ENCODE measurements around the gene NFATC3.

Gene NFATC3

DNA sequence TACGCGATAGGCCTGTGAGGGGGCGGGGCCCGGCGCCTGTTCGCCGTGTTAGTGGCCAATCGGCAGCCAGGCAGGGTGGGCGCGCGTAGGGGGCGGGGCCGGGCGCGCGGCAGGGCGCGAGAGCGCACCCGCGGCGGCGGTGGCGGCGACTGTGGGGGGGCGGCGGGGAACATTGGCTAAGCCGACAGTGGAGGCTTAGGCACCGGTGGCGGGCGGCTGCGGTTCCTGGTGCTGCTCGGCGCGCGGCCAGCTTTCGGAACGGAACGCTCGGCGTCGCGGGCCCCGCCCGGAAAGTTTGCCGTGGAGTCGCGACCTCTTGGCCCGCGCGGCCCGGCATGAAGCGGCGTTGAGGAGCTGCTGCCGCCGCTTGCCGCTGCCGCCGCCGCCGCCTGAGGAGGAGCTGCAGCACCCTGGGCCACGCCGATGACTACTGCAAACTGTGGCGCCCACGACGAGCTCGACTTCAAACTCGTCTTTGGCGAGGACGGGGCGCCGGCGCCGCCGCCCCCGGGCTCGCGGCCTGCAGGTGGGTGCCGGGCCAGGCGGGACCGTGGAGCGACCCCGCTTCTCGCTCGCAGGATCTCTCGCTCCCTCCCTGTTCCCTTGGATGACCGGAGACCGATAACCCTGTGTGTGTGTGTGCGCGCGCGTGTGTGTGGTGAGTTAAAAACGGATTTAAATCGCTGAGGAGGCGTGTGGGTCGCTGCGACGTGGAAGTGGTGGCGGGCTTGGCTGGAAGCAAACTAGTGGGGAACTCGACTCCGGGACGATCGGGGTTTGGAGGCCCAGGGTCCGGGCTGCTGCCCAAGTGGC is at the start of gene NFATC3:
TSS of gene NFATC3 (plus strand) at position 112 of the 813 bp plus-strand sequence. CDS start at position 424, 312 bp downstream.
- TF ChIP-seq, protein P1, sequence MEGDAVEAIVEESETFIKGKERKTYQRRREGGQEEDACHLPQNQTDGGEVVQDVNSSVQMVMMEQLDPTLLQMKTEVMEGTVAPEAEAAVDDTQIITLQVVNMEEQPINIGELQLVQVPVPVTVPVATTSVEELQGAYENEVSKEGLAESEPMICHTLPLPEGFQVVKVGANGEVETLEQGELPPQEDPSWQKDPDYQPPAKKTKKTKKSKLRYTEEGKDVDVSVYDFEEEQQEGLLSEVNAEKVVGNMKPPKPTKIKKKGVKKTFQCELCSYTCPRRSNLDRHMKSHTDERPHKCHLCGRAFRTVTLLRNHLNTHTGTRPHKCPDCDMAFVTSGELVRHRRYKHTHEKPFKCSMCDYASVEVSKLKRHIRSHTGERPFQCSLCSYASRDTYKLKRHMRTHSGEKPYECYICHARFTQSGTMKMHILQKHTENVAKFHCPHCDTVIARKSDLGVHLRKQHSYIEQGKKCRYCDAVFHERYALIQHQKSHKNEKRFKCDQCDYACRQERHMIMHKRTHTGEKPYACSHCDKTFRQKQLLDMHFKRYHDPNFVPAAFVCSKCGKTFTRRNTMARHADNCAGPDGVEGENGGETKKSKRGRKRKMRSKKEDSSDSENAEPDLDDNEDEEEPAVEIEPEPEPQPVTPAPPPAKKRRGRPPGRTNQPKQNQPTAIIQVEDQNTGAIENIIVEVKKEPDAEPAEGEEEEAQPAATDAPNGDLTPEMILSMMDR (IDR thresholded peaks at IDR 0.05; ENCODE audit: low read length, missing control alignments) = no peak
- peak; percentile 97 for DNase-seq (ENCODE audit: low read depth)
- H3K4me3 ChIP-seq (replicated peaks; ENCODE audit: low read depth, low read length) = peak within 1 kb of the TSS; percentile 85

DNA sequence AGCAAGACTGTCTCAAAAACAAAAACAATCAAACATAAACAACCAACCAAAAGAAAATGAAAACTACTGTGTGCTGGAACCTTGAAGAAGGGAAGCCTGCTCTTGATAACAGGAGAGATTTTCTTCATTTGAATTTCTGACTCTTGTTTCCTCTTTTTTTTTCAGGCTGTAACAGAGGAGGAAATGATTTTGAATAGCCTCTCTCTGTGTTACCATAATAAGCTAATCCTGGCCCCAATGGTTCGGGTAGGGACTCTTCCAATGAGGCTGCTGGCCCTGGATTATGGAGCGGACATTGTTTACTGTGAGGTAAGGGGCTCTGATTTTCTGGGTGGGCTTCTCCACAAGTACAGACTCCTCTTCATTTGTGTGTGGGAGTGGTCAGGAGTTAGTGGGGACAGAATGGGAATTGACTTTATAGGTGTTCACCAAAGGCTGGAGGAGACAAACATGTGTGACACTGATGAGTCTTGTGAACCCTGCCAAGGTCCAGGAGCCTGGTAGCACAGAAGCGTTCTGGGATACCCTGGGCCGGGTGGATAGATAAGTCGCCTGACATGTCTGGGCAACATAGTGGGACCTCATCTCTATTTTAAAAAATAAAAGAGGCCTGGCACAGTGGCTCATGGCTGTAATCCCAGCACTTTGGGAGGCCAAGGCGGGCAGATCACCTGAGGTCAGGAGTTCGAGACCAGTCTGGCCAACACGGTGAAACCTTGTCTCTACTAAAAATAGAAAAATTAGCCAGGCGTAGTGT is 47.2 kb upstream of the NFATC3 start:
- TF ChIP-seq, protein P1 (IDR thresholded peaks at IDR 0.05; ENCODE audit: low read length, missing control alignments) = no peak
- no peak for DNase-seq (ENCODE audit: low read depth)
- H3K4me3 ChIP-seq (replicated peaks; ENCODE audit: low read depth, low read length) = no peak overlapping the region

DNA sequence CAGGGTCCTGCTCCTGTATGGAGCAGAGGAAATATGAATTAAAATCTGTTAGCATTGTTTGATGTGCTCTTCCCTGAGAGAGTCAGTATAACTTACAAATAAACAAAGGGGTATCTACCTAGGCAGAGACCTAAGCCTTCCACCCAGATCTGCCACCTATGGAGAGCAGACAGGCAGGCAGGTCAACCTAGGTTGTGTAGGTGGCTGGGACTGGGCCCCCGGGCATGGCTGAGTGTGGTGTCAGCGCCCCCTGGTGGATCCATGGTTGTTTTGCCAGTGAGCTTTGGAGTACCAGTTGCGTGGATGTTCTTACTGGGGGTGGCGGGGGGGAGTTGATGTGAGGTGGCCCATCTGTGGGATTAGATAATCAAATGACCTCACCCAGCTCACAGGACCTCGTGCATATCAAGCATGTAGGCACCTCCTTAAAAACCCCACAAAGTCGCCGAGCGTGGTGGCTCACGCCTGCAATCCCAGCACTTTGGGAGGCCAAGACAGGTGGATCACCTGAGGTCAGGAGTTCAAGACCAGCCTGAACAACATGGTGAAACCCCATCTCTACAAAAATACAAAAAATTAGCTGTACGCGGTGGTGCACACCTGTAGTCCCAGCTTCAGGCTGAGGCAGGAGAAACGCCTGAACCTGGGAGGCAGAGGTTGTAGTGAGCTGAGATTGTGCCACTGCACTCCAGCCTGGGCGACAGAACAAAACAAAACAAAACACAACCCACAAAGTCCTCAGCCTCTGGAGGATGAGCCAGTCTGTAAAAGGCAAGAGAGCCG is 44.5 kb upstream of the NFATC3 start:
- TF ChIP-seq, protein P1 (IDR thresholded peaks at IDR 0.05; ENCODE audit: low read length, missing control alignments) = peak; percentile 84
- no peak overlapping the region for H3K4me3 ChIP-seq (replicated peaks; ENCODE audit: low read depth, low read length)
- DNase-seq (ENCODE audit: low read depth) = peak; percentile 67

DNA sequence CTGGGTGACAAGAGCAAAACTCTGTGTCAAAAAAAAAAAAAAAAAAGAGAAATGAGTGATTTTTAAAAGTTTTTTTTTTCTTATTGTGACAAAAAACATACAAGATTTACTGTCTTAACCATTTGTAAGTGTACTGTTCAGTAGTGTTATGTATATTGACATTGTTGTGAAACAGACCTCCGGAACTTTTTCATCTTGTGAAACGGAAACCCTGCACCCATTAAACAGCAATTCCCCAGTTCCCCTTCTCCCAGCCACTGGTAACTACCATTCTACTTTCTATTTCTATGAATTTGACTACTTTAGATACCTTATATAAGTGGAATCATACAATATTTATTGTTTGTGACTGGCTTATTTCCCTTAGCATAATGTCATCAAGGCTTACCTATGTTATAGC is 43.4 kb upstream of the NFATC3 start:
- H3K4me3 ChIP-seq (replicated peaks; ENCODE audit: low read depth, low read length) = no peak overlapping the region

DNA sequence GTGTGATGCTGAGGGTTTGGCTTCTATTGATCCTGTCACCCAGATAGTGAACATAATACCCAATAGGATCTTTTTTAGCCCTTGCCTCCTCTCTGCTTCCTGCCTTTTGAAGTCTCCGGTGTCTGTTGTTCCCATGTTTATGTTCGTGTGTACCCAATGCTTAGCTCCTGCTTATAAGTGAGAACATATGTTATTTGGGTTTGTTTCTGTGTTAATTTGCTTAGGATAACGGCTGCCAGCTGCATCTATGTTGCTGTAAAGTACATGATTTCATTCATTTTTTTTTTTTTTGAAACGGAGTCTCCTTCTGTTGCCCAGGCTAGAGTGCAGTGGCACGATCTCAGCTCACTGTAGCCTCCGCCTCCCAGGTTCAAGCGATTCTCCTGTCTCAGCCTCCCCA is 39.1 kb upstream of the NFATC3 start:
- H3K4me3 ChIP-seq (replicated peaks; ENCODE audit: low read depth, low read length) = no peak overlapping the region
- no peak for DNase-seq (ENCODE audit: low read depth)
- TF ChIP-seq, protein P1 (IDR thresholded peaks at IDR 0.05; ENCODE audit: low read length, missing control alignments) = no peak

More for the DNA sequence above, 43.4 kb upstream of the NFATC3 start:
- DNase-seq (ENCODE audit: low read depth) = no peak
- TF ChIP-seq, protein P1 (IDR thresholded peaks at IDR 0.05; ENCODE audit: low read length, missing control alignments) = no peak

DNA sequence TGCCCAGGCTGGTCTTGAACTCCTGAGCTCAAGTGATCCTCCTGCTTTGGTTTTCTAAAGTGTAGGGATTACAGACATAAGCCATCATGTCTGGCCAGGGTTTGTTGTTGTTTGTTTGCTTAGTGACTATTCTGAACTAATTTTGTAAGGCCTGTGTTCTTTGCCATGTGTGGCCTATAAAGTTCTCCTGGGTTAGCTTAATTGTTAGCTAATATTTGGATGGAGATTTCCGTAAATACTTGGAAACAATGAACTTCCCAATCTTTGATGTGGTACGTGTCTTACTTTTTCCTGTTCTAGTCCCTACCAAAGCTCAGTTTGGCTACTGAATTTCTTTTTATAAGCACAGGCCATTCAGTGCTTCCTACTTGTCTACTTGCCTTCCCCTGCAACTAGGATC is 37.2 kb upstream of the NFATC3 start:
- no peak overlapping the region for H3K4me3 ChIP-seq (replicated peaks; ENCODE audit: low read depth, low read length)
- no peak for DNase-seq (ENCODE audit: low read depth)
- TF ChIP-seq, protein P1 (IDR thresholded peaks at IDR 0.05; ENCODE audit: low read length, missing control alignments) = no peak
